SU-DHL-6 (cell line): ENCODE results near the gene KLHL29.

ENCODE experiments used
- H2AFZ ChIP-seq: fragments of 200-600 bp; sonication (generic); 2 replicates; pipeline ENCODE4 v1.6.1; 2014; ENCODE audit warnings: low read depth, mild to moderate bottlenecking, moderate library complexity, mixed read lengths, antibody characterized with exemption, low read length; ENCODE audit not compliant: severe bottlenecking
- H3F3A ChIP-seq: fragments of 200-600 bp; shearing (Covaris generic); 2 replicates; pipeline ENCODE4 v1.6.0; 2016; ENCODE audit warnings: antibody characterized with exemption, mild to moderate bottlenecking; ENCODE audit not compliant: insufficient read depth
- H3K27ac ChIP-seq: fragments of 200-600 bp; sonication (generic); 2 replicates; pipeline ENCODE4 v1.5.1; 2016; ENCODE audit warnings: low read depth, mild to moderate bottlenecking, low read length, moderate library complexity, mixed read lengths
- H3K27me3 ChIP-seq: fragments of 200-600 bp; sonication (generic), shearing (Covaris generic); 2 replicates; pipeline ENCODE4 v1.6.0; 2014; ENCODE audit warnings: mild to moderate bottlenecking, low read length
- H3K36me3 ChIP-seq: fragments of 200-600 bp; sonication (generic); 2 replicates; pipeline ENCODE4 v1.6.1; 2014; ENCODE audit warnings: mild to moderate bottlenecking, low read length, mixed read lengths
- H3K4me2 ChIP-seq: fragments of 300-600, 200-600 bp; shearing (Covaris generic), sonication (generic); 2 replicates; pipeline ENCODE4 v1.6.0; 2014; ENCODE audit warnings: low read length, low read depth, mild to moderate bottlenecking; ENCODE audit not compliant: poor library complexity, severe bottlenecking
- H3K4me3 ChIP-seq: fragments of 200-600 bp; sonication (generic); 2 replicates; pipeline ENCODE4 v1.5.1; 2014; ENCODE audit warnings: antibody characterized with exemption, low read length, mild to moderate bottlenecking, mixed read lengths; ENCODE audit not compliant: insufficient read depth, poor library complexity, severe bottlenecking
- H3K79me2 ChIP-seq: fragments of 200-600 bp; sonication (generic); 2 replicates; pipeline ENCODE4 v1.6.1; 2014; ENCODE audit warnings: mild to moderate bottlenecking, low read length, moderate library complexity; ENCODE audit not compliant: insufficient read depth
- H3K9ac ChIP-seq: fragments of 200-600 bp; sonication (generic); 2 replicates; pipeline ENCODE4 v1.7.0; 2014; ENCODE audit warnings: mild to moderate bottlenecking, low read length
- H3K9me2 ChIP-seq: fragments of 200-600 bp; sonication (generic); replicated peaks from 2 replicates; pipeline ENCODE4 v1.6.1; 2014; ENCODE audit warnings: low read length; ENCODE audit not compliant: insufficient read depth
- H3K9me3 ChIP-seq: fragments of 200-600 bp; sonication (generic); 2 replicates; pipeline ENCODE4 v1.6.1; 2014; ENCODE audit warnings: low read length, mixed read lengths; ENCODE audit not compliant: insufficient read depth
- H4K20me1 ChIP-seq: fragments of 200-600 bp; sonication (generic); 2 replicates; pipeline ENCODE4 v1.6.1; 2014; ENCODE audit warnings: low read depth, mild to moderate bottlenecking, antibody characterized with exemption, low read length, moderate library complexity, mixed read lengths
- CTCF ChIP-seq: fragments of 200-600 bp; sonication (generic); IDR thresholded peaks from one replicate; pipeline ENCODE4 v1.5.1; 2017; ENCODE audit warnings: antibody characterized with exemption, mild to moderate bottlenecking, low read length, moderate library complexity; ENCODE audit not compliant: insufficient read depth, poor library complexity, severe bottlenecking
- EZH2phosphoT487 ChIP-seq: fragments of 200-600 bp; sonication (generic), shearing (Covaris generic); conservative IDR thresholded peaks from 2 replicates; pipeline ENCODE4 v1.6.1; 2018; ENCODE audit warnings: mild to moderate bottlenecking, antibody characterized with exemption, low read length, moderate library complexity, mixed read lengths

KLHL29 gene

GRCh38 chr2:23446916-23447315 is 61.9 kb downstream of the KLHL29 start:
- H2AFZ ChIP-seq, result no peak overlapping the region
- H3K4me3 ChIP-seq, result no peak overlapping the region
- TF ChIP-seq EZH2phosphoT487 (no peak), CTCF (no peak)
- H3K36me3 ChIP-seq, result no peaks in the 10 kb centered on the region
- H3K27ac ChIP-seq, result no peak overlapping the region
- no peak overlapping the region for H3K4me2 ChIP-seq
- no peaks in the 10 kb centered on the region for H3K27me3 ChIP-seq
- no peaks in the 10 kb centered on the region for H3F3A ChIP-seq
- H3K9ac ChIP-seq, result no peak overlapping the region
- no peaks in the 10 kb centered on the region for H3K9me2 ChIP-seq
- no peaks in the 10 kb centered on the region for H4K20me1 ChIP-seq
- no peaks in the 10 kb centered on the region for H3K79me2 ChIP-seq
- H3K9me3 ChIP-seq, result no peaks in the 10 kb centered on the region

DNA sequence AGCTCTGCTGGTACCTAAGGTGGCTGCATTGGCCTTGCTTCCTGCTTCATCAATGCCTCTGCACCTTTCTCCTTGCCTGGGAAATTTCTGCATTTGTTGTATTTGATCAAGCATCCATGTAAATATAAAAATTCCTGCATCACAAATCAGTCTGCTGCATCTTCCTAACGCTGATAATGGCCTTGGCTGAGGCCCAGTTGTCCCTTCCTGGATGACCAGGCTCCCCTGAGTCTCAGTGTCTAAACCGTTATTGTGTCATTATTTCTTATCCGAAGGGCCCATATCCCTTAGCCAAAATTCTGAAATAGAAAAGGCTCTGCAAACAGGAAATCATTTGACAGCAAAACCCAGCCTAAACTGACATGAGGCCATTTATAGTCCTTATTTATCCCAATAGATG is 62.4 kb downstream of the KLHL29 start:
- no peak overlapping the region for H2AFZ ChIP-seq
- no peak for TF ChIP-seq CTCF
- no peak for TF ChIP-seq EZH2phosphoT487
- H3K9me2 ChIP-seq, result no peaks in the 10 kb centered on the region
- H3K79me2 ChIP-seq, result no peaks in the 10 kb centered on the region
- H3K4me3 ChIP-seq, result no peak overlapping the region
- H3F3A ChIP-seq, result no peaks in the 10 kb centered on the region
- no peaks in the 10 kb centered on the region for H3K36me3 ChIP-seq
- no peaks in the 10 kb centered on the region for H3K9me3 ChIP-seq
- H4K20me1 ChIP-seq, result no peaks in the 10 kb centered on the region
- H3K4me2 ChIP-seq, result no peak overlapping the region
- no peak overlapping the region for H3K9ac ChIP-seq
- no peaks in the 10 kb centered on the region for H3K27me3 ChIP-seq
- H3K27ac ChIP-seq, result no peak overlapping the region

DNA sequence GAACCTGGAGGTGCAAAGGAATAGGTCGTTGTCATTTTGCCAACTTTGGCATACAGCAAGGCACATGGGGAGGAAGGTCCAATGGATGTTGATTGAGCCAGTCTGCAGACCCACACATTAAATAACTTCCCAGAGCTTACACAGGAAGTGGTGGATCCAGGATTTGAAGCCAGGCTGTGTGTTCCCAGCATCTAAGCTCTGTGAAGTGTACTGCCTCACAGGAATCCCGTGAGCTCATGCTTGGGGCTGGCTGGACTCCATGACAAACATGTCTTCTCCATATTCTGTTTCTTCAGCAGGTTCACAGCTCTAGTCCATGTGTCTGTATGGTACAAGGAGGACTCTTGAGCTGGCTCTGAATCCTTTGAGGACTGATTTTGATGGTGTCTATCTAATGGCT is 63.9 kb downstream of the KLHL29 start:
- Histone ChIP-seq H3F3A (no peaks in the 10 kb centered on the region), H2AFZ (no peak overlapping the region), H3K9me2 (no peaks in the 10 kb centered on the region), H3K9me3 (no peaks in the 10 kb centered on the region), H3K27ac (no peak overlapping the region), H3K79me2 (no peaks in the 10 kb centered on the region), H3K36me3 (no peaks in the 10 kb centered on the region), H3K27me3 (no peaks in the 10 kb centered on the region), H3K9ac (no peak overlapping the region), H3K4me2 (no peak overlapping the region), H4K20me1 (no peaks in the 10 kb centered on the region), H3K4me3 (no peak overlapping the region)
- TF ChIP-seq EZH2phosphoT487, result no peak
- no peak for TF ChIP-seq CTCF

DNA sequence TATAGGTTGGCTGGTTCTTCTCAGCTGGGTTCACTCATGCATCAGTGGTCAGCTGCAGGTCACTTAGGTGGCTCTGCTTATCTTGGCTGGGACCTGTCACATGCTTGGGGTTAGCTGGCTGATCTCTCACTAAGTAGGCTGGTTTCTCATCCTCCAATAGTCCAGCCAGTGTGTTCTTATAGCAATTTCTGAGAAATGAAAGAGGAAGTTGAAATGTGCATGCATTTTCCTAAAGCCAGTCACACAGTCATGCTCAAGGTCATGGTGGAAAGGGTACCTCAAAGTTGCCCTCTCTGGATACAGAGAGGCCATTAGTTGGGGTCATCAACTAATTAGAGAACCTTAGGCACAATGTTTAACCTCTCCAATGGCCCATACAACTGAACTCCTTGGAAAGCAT is 64.4 kb downstream of the KLHL29 start:
- H2AFZ ChIP-seq, result no peak overlapping the region
- H3K79me2 ChIP-seq, result no peaks in the 10 kb centered on the region
- H3K9ac ChIP-seq, result no peak overlapping the region
- H3K4me3 ChIP-seq, result no peak overlapping the region
- no peaks in the 10 kb centered on the region for H4K20me1 ChIP-seq
- no peaks in the 10 kb centered on the region for H3K9me2 ChIP-seq
- no peak overlapping the region for H3K4me2 ChIP-seq
- no peaks in the 10 kb centered on the region for H3K27me3 ChIP-seq
- TF ChIP-seq CTCF, result no peak
- TF ChIP-seq EZH2phosphoT487, result no peak
- H3K9me3 ChIP-seq, result no peaks in the 10 kb centered on the region
- H3K27ac ChIP-seq, result no peak overlapping the region
- no peaks in the 10 kb centered on the region for H3K36me3 ChIP-seq
- H3F3A ChIP-seq, result no peaks in the 10 kb centered on the region
